Measurements from ENCODE around the gene POLR3K.

Gene POLR3K

GRCh38 chr16:66309-67182 is 13.1 kb upstream of the POLR3K start:
- in situ Hi-C loops (cut with MboI; ENCODE audit: low sequenced_read_pairs) = no loop called here

- in situ Hi-C loops (cut with MboI; ENCODE audit: low sequenced_read_pairs) = no loop called here
These were observed 12.3 kb upstream of the POLR3K start for GRCh38 chr16:65745-66144.

- in situ Hi-C loops (cut with MboI; ENCODE audit: low sequenced_read_pairs) = no loop called here
These were observed 11.5 kb upstream of the POLR3K start for GRCh38 chr16:64914-65255.

- in situ Hi-C loops (cut with MboI; ENCODE audit: low sequenced_read_pairs) = no loop called here
These were observed 10.8 kb upstream of the POLR3K start for GRCh38 chr16:63998-64913.

- in situ Hi-C loops (cut with MboI; ENCODE audit: low sequenced_read_pairs) = no loop called here
These were observed 10.1 kb upstream of the POLR3K start for GRCh38 chr16:63466-63865.

- in situ Hi-C loops (cut with MboI; ENCODE audit: low sequenced_read_pairs) = no loop called here
These were observed 9.6 kb upstream of the POLR3K start for GRCh38 chr16:62968-63391.

GRCh38 chr16:62283-62967 is 9.0 kb upstream of the POLR3K start:
- in situ Hi-C loops (cut with MboI; ENCODE audit: low sequenced_read_pairs) = no loop called here

GRCh38 chr16:61879-62281 is 8.5 kb upstream of the POLR3K start:
- in situ Hi-C loops (cut with MboI; ENCODE audit: low sequenced_read_pairs) = no loop called here

GRCh38 chr16:60929-61878 is 7.8 kb upstream of the POLR3K start:
- in situ Hi-C loops (cut with MboI; ENCODE audit: low sequenced_read_pairs) = no loop called here

- in situ Hi-C loops (cut with MboI; ENCODE audit: low sequenced_read_pairs) = no loop called here
These were observed 6.8 kb upstream of the POLR3K start for GRCh38 chr16:60166-60565.

GRCh38 chr16:59440-60059 is 6.1 kb upstream of the POLR3K start:
- in situ Hi-C loops (cut with MboI; ENCODE audit: low sequenced_read_pairs) = no loop called here

- in situ Hi-C loops (cut with MboI; ENCODE audit: low sequenced_read_pairs) = no loop called here
These were observed 5.4 kb upstream of the POLR3K start for GRCh38 chr16:58491-59439.

GRCh38 chr16:57711-58110 is 4.3 kb upstream of the POLR3K start:
- in situ Hi-C loops (cut with MboI; ENCODE audit: low sequenced_read_pairs) = no loop called here

- in situ Hi-C loops (cut with MboI; ENCODE audit: low sequenced_read_pairs) = no loop called here
These were observed 3.0 kb upstream of the POLR3K start for GRCh38 chr16:56231-56927.

- in situ Hi-C loops (cut with MboI; ENCODE audit: low sequenced_read_pairs) = no loop called here
These were observed 2.2 kb upstream of the POLR3K start for GRCh38 chr16:55571-56136.

GRCh38 chr16:54237-54581 is 801 bp upstream of the POLR3K start:
- in situ Hi-C loops (cut with MboI; ENCODE audit: low sequenced_read_pairs) = no loop called here

GRCh38 chr16:50769-51591 is 2.4 kb downstream of the POLR3K start:
- in situ Hi-C loops (cut with MboI; ENCODE audit: low sequenced_read_pairs) = no loop called here

All from hTERT RPE-1 (cell line).